COLO829 (cell line): Measurements from ENCODE around the gene MRPL40.
A peak's percentile ranks its signal among the peaks of the same experiment; 100 is the strongest.
"Not testable (repeated sequence)": the region's sequence is repeated elsewhere in the genome, so short reads cannot be mapped to it uniquely, and the experiment has no call there.

Experiments used
- DNase-seq: peaks from one replicate; pipeline ENCODE4 v3.0.0; 2012; ENCODE audit warnings: low spot score

The MRPL40 gene

GRCh38 chr22:19442166-19442565, 9.8 kb downstream of the MRPL40 start:
- no peak for DNase-seq

- DNase-seq, result no peak
Observed at GRCh38 chr22:19443544-19444211, 11.3 kb downstream of the MRPL40 start.

- DNase-seq, result not testable (repeated sequence)
Observed at GRCh38 chr22:19445279-19445982, 13.1 kb downstream of the MRPL40 start.

DNA sequence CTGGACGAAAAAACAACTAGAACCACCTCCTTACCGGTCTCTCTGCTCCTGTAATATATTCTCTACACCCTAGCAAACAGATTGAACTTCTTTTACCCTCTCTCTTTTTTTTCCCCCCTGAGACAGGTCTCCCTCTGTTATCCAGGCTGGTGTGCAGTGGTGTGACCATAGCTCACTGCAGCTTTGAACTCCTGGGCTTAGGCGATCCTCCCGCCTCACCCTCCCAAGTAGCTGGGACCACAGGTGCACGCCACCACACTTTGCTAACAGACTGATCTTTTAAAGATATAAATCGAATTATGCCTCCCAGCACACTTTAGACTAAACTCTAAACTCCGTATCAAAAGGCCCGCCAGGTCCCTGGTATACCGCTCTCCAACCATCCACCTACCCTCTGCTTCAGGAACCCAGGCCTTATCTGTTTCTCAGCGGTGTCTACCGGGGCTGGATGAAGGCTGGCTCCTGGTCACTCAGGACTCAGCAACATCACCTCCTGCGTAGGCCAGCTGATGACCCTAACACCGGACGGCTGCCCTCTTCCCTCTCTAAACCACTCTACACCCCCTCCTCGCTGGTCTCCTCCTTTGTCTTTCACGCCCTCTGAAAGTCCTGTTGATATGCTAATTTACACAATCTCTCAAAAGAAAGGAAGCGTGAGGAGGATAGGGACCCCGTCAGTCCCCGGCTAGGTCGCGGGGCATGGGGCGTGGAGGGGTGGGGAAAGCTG, 14.4 kb downstream of the MRPL40 start:
- DNase-seq, result peak; percentile 45

DNA sequence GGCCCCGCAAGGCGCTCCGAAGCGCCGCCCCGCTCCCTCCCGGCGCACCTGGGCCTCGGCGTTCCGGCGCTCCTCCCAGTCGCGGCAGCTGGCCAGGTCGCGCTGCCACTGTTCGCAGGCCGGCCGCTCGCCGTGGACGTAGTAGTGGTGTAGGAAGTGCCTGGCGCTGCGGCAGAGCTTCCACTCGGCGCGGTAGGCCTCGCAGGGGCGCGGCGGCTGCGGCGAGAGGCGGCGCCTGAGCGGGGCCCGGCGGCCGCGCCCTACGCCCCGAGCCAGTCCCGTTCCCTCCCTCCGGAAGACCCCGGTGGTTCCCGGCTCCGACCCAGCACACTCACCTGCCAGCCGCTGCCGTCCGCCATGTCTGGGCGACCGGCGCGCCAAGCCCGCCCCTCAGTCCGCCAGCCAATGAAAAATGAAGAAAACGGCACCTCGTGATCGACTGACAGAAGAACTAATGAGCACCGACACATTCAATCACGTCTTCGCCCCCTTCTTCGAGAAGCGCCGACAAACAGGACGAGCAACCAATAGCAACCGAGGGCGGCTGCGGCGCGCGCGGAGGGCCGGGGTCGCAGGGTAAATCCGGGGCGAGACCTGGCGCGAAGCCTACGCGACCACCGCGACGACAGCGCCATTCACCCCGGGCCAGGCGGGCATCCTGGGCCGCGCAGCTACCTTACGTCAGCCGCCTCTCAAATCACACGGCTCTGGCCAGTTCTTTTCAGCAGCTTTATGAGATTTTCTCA, 15.2 kb downstream of the MRPL40 start, which contains the start of gene C22orf39:
C22orf39 (minus strand) TSS at position 382 of the 746 bp plus-strand sequence; CDS start at position 359, 23 bp downstream.
- peak; percentile 97 for DNase-seq

DNA sequence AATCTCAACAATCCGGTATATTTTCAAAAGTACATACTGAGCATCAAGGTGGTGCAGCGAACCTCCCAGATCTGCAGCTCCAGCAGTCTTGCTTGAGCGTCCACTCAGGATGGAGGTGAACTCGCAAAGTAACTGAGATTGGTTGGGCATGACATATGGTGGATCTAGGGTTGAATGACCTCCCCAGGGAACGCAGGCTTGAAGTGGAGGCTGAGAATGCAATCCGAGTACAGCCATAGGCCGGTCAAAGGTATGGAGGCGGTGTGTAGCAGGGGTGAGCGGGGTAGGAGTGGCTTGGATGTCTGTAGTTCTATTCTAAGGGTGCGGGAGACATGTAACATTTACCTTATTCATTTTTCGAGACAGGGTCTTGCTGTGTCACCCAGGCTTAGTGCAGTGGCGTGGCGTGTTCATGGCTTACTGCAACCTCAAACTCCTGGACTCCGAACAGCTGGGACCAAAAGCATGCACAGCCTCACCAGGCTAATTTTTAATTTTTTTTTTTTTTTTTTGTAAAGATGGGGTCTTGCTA, 15.8 kb downstream of the MRPL40 start:
- peak; percentile 87 for DNase-seq

GRCh38 chr22:19448739-19449421, 16.5 kb downstream of the MRPL40 start:
- no peak for DNase-seq

DNA sequence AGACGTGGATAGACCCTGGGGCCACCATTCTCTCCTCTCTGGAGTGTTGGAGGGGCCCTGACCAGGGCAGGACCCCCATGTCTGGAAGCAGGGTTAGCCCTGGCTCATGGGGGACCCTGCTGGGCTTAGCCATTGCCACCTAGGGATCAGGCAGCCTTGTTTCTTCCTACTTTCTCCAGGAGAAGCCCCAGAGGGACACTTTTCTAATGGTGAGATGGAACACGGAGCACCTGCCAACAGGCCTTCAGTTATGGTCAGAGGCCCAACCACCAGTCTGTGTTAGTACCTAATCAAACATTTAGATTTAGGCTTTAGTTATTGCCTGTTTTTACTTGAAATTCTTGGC, 17.1 kb downstream of the MRPL40 start:
- no peak for DNase-seq

DNA sequence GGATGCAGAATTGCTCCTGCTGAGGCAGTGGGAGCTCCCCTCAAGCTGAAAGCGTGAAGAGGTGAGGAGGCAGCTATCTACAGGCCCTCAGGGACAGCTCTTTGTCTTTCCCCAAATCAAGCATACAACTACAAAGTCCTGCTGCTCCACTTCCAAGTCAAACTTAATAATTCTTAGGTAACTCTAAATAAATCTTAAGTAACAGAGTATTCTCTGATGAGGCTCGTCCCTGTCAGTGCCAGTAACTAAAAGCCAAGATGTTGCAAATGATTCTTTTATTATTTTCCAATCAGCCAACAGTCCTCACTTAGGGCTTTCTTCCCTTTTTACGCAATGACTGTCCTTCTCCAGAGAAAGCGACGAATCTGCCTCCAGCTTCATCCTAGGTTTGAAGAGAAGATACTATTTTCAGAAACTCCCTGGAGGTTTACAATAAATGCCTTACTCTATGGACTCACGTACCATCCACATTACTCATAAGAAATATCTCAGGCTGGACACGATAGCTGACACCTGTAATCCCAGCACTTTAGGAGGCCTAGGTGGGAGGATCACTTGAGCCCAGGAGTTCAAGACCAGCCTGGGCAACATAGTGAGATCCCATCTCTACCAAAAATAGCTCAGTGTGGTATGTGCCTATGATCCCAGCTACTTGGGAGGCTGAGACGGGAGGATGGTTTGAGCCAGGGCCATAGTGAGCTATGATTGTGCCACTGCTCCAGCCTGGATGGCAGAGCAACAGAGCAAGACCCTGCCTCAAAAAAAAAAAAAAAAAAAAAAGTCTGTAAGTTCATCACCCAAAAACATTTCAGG, 18.2 kb downstream of the MRPL40 start:
- DNase-seq, result no peak

DNA sequence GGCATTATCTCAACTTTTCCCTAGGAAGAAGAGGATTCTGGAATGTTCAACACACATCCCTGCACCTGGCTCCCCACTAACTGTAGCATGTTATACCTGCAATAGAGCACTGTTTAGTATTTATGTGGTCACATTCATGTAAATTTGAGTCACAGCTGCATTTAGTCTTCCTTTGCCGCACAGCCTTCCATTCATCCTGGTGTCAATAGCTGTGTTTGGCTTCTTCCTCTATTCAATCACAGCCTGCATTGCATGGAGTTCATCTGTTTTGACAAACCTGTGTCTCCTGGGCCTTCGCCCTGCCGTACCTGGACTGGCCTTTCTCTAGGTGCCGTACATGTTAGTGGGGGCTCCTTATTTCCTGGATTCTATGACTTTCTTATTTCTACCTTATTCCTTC, 19.2 kb downstream of the MRPL40 start:
- no peak for DNase-seq

GRCh38 chr22:19453718-19454117, 21.4 kb downstream of the MRPL40 start:
- DNase-seq, result no peak

GRCh38 chr22:19454156-19454555, 21.8 kb downstream of the MRPL40 start:
- DNase-seq, result no peak

GRCh38 chr22:19455033-19455432, 22.7 kb downstream of the MRPL40 start:
- no peak for DNase-seq

DNA sequence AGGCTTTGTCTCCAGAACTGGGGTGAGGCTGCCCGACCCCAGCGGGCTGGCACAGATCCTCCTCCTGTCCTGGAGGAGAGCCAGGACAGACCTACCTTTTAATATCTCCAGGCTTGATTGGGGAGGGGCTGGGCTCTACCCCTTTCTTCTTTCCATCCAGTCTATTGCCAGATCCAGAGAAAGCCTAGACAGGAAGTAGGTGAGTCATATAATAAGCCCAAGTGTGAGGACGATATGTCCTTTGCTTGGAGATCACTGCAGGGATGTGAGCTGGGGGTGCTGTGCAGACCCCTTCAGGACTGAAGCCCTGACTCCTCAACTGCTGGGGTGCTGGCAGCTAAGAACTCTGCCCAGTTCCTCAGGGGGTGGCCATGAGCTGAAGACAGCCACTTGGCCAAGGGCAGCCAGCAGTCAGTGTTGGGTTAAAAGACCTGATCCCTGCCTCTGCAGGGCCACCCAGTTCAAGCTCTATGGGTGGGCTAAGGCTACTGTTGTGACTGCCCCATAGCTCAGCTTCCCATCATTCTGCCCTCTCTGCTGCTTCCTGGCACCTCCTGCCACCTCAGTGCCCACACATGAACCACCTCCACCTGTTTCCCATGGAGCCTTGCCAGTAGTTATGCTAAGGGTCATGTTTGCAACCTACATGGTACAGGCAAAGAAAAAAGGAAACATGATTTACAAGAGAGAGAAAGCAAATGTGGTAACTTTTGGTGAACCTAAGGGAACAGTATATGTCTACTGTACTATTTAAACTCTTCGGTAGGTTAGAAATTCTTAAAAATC, 23.4 kb downstream of the MRPL40 start:
- no peak for DNase-seq

- no peak for DNase-seq
Observed at GRCh38 chr22:19456541-19456940, 24.2 kb downstream of the MRPL40 start.

DNA sequence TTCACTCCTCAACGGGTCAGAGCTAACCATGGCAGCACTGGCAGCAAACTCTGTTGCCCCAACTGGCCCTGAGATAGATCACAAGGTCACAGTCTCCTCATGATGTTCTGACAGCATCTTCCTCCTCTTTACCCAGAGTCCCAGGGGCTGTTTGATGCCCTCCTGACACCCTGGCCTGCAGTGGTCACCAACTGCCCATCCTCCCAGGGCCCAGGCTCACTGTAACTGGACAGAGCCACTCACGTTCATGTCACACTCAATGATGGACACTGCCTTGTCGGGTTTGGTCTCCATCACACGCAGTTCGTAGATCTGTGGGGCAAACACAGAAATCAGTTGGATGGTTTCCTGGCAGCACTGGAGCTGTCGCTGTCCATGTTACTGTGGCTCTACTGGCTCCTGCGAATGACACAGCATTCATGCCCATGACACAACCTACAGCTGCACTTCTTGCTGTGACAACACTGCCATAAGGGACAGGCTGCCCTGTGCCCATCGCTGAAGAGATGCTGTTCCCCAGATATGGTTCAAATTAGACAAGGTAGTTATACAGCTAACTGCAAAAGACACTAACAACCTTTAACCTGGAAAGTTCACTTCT, 25.6 kb downstream of the MRPL40 start:
- no peak for DNase-seq

- DNase-seq, result no peak
Observed at GRCh38 chr22:19460036-19460435, 27.7 kb downstream of the MRPL40 start.

DNA sequence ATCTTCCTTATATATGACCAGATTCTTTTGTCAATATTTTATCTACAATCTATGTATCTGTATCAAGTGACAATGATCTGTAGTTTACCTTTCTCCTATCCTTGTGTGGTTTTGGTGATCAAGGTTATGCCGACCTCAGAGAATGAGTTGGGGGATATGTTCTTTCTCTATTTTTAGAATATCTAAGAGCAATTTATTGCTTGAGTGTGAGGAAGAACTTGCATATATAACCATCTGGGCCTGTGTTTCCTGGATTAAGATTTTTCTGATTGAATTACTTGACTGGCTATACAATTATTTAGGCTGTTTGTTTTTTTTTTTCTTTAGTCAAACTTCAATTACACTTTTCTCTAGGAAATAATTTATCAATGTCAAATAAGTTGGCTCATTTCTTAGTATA, 29.2 kb downstream of the MRPL40 start:
- DNase-seq, result no peak

DNA sequence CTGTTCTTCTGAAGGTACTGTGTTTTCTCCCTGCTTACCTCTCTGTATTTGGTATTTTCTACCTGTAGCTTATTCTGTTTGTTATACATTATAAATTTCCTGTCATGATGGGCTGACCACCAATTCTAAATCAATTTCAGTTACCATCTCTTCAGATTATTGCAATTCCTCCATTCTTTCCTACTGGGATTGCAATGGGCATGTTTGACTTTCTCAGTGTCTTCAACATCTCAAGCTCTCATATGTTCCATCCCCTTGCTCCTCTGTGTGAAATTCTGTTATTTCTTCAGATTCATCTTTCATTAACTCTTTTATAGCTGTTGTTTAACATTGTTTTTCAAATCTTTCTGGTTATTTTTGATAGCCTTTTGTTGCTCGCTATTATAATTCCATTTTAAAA, 30.7 kb downstream of the MRPL40 start:
- no peak for DNase-seq
